HUES48 (cell line): ENCODE measurements around the gene ORM1.
"Not testable (repeated sequence)": the region's sequence is repeated elsewhere in the genome, so short reads cannot be mapped to it uniquely, and the experiment has no call there.

Source experiments
- H3K27ac ChIP-seq: one replicate; pipeline ENCODE4 v1.7.0; 2013; ENCODE audit warnings: low read depth, low read length, inconsistent platforms
- H3K27me3 ChIP-seq: 2 replicates; pipeline ENCODE4 v1.6.1; 2013; ENCODE audit warnings: mild to moderate bottlenecking, low read length; ENCODE audit not compliant: control insufficient read depth, insufficient read depth
- H3K36me3 ChIP-seq: 2 replicates; pipeline ENCODE4 v1.6.1; 2013; ENCODE audit warnings: low read length; ENCODE audit not compliant: control insufficient read depth, insufficient read depth
- H3K4me1 ChIP-seq: 2 replicates; pipeline ENCODE4 v1.6.1; 2013; ENCODE audit warnings: mild to moderate bottlenecking, low read length; ENCODE audit not compliant: control insufficient read depth, insufficient read depth
- H3K4me3 ChIP-seq: 2 replicates; pipeline ENCODE4 v1.5.1; 2013; ENCODE audit warnings: mild to moderate bottlenecking, low read depth, low read length
- H3K9ac ChIP-seq: 2 replicates; pipeline ENCODE4 v1.6.1; 2013; ENCODE audit warnings: mild to moderate bottlenecking, low read depth, low read length, moderate library complexity
- H3K9me3 ChIP-seq: 2 replicates; pipeline ENCODE4 v1.6.1; 2013; ENCODE audit warnings: low read length; ENCODE audit not compliant: control insufficient read depth, insufficient read depth

The ORM1 gene

DNA sequence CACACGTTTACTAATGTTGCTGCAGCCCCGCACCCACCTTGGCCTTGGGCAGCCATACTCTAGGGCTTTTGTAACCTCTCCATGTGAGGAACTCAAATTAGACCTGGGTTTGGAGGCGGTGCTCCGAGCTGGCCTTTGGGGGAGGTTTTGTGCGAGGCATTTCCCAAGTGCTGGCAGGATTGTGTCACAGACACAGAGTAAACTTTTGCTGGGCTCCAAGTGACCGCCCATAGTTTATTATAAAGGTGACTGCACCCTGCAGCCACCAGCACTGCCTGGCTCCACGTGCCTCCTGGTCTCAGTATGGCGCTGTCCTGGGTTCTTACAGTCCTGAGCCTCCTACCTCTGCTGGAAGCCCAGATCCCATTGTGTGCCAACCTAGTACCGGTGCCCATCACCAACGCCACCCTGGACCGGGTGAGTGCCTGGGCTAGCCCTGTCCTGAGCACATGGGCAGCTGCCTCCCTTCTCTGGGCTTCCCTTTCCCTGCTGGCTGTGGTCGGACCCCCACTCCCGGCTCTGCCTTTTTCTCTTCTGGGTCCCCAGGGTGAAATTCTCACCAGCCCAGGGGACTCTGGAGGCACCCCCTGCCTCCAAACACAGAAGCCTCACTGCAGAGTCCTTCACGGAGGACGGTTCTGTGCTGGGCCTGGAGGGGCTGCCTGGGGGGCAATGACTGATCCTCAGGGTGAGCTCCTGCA is at the start of gene ORM1:
Gene ORM1, plus strand, starts transcription at position 268 of the 701 bp plus-strand sequence. Its CDS starts 36 bp downstream, at position 304.
- not testable (repeated sequence) for H3K36me3 ChIP-seq, H3K9me3 ChIP-seq, H3K27ac ChIP-seq, H3K27me3 ChIP-seq, H3K4me1 ChIP-seq, H3K4me3 ChIP-seq, H3K9ac ChIP-seq

DNA sequence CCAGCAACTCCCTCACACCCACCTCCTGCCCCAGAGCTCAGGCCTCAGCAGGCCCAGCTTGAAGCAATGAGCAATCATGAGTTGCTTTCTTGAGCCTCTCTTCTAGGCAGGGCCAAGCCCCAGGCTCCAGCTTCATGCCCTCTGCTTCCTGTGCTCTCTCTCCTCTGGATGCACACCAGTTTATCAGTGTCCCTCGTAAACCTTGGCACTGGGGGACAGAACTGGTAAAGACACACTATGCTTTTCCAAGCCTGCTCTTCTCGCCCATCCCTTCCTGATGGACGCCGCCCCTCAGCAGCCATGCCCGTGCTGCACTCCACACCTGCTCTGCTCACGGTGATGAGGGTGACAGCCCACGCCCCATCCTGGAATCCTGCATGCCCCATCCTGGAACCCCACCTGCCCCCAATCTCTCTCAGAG is 49.4 kb upstream of the ORM1 start:
- H3K4me3 ChIP-seq = no peak overlapping the region
- no peak overlapping the region for H3K9ac ChIP-seq
- no peaks in the 10 kb centered on the region for H3K9me3 ChIP-seq
- no peaks in the 10 kb centered on the region for H3K27me3 ChIP-seq
- H3K4me1 ChIP-seq = no peaks in the 10 kb centered on the region
- H3K27ac ChIP-seq = no peak overlapping the region
- H3K36me3 ChIP-seq = no peaks in the 10 kb centered on the region; the same call in 1 of the 2 replicates

DNA sequence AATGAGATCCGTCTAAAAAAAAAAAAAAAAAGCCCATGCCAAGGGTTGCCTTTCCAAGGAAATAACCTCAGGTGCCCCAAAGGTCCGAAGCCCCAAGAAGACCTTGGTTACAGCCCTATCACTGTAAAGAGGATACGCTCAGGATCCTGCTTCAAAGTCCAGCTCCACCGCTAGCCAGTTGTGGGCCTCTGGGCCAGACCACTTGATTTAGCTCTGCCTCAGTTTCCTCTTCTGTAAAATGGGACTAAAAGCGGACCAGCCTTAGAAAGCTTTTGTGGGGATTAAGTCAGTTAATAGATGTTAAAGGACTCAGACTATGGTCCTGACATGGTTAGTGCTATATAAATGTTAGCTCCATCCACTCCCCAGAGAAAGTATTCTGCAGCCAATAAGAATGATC is 48.7 kb upstream of the ORM1 start:
- H3K27me3 ChIP-seq = no peaks in the 10 kb centered on the region
- peaks cover 6% of the 10 kb centered on the region; the same call in 1 of the 2 replicates for H3K36me3 ChIP-seq
- no peak overlapping the region for H3K4me3 ChIP-seq
- H3K27ac ChIP-seq = no peak overlapping the region
- H3K9ac ChIP-seq = no peak overlapping the region
- no peaks in the 10 kb centered on the region for H3K9me3 ChIP-seq
- H3K4me1 ChIP-seq = no peaks in the 10 kb centered on the region

DNA sequence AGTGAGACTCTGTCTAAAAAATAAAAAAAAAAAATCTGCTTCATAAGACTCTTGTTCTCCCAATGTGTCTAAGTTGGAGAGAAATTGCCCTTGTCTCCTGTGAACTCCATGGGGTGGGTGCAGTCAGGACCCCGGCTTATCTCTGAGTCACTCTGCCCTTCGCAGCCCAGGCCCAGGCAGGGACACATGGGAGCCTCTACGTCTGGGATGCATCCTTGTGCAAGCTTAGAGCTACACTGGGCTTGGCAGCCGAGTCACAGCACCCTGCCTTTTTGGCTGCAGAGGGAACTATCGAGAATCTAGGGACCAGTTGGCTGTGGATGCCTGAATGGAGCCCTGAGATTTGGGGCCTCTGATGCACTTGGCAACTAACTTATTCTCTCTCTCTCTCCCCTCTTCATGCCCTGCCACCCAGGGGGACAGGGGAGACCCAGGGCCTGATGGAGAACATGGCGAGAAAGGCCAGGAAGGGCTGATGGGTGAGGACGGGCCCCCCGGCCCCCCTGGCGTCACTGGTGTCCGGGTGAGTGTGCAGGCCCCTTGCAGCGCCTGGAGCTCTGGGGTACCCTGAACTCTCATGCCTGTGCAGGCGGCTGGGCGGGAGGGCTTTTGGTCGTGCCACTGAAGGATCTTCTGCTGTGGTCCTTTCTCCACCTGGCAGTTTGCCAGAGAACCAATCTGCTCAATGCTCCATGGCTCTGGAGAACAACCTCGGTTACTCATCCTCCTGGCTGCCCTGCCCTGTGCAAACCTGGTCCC is 47.5 kb upstream of the ORM1 start:
- Histone ChIP-seq H3K9ac (no peak overlapping the region), H3K27ac (no peak overlapping the region), H3K27me3 (no peaks in the 10 kb centered on the region), H3K4me3 (no peak overlapping the region), H3K4me1 (no peaks in the 10 kb centered on the region), H3K9me3 (no peaks in the 10 kb centered on the region), H3K36me3 (peaks cover 8% of the 10 kb centered on the region; the same call in 1 of the 2 replicates)

DNA sequence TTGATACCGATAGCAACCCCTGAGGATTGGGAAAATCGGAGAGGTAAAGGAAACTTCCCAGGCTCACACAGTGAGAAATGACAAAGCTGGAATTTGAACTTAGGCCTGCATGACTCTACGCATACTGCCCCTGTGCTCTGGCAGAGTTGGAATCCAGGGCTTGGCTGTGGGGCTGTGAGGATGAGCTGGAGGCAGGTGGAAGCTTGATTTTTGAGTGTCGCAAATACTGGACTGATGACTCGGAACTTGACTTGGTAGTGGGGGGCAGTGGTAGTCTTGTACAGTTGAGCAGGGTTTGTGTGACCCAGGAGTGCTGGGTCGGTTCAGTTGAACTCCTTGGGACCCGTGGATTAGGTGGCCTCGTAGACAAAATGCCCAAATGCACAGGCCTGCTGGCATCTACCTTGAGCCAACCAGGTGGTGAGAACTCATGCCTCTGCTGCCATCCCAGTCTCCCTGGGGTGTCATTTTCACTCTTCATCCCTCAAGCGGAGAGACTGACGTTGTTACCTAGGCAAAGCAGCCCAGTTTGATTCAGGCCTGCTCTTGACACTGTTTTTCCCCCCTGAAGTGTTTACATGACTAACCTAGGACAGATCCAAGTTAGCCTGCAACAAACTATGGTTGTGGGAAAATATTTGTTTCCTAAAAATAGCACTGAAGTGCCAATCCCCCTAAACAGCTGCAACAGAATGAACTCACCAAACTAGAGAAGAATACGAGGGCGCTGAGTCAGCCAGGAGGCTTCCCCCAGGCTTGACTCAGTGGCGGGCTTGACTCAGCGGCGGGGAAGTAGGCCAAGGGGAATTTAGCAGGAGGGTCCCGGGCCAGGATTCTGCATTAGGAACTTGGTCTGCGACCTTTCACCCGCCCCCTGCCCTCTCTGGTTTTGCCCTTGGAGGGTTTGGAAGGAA is 45.7 kb upstream of the ORM1 start:
- no peak overlapping the region for H3K9ac ChIP-seq
- H3K4me3 ChIP-seq = no peak overlapping the region
- H3K27me3 ChIP-seq = no peaks in the 10 kb centered on the region
- H3K27ac ChIP-seq = no peak overlapping the region
- H3K4me1 ChIP-seq = no peaks in the 10 kb centered on the region
- peaks cover 8% of the 10 kb centered on the region; the same call in 1 of the 2 replicates for H3K36me3 ChIP-seq
- H3K9me3 ChIP-seq = no peaks in the 10 kb centered on the region

DNA sequence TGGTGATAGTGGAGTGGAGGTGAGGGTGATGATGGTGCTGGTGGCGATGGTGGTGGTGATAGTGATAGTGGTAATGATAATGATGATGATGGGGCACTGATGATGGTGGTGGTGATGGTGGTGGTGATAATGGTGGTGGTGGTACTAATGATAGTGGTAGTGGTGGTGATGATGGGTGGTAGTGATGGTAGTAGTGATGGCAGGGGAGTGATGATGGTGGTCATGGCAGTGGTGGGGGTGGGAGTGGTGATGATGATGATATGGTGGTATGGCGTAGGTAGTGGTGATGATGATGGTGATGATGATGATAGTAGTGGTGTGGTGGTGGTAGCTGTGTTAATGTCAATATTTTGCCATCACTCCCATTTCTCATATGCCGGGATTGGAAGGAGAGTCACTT is 44.5 kb upstream of the ORM1 start:
- H3K27ac ChIP-seq = no peak overlapping the region
- H3K4me1 ChIP-seq = no peaks in the 10 kb centered on the region
- no peak overlapping the region for H3K9ac ChIP-seq
- no peaks in the 10 kb centered on the region for H3K9me3 ChIP-seq
- H3K27me3 ChIP-seq = no peaks in the 10 kb centered on the region
- peaks cover 8% of the 10 kb centered on the region; the same call in 1 of the 2 replicates for H3K36me3 ChIP-seq
- no peak overlapping the region for H3K4me3 ChIP-seq

DNA sequence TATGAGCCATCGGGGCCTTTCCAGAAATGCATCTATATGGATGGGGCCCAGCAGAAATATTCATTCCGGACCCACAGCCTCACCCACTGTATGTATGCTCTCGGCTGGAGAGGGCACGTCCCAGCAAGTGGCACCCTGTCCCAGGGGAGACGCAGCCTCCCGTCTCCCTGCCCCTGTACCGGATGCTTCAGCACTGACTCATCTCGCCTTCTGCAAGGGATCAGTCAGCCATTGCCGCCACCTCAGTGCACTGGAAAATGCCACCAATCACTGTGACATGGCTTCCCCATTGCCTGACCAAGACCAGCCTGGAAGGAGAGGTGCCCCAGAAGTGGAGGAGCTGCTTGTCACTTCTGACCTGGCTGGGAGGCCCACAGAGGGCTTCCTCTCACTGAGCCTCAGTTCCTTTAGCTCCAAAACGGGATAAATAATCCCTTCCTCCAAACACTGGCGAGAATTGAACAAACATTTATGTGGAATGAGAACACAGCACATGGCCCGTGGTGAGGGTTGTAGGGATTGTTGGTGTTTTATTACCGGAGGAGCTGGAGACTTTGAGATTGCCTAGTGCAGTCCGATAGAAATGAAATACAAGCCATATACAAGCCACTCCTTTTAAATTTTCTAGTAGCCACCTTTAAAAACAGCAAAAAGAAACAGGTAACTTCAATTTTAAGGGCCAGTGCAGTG is 43.9 kb upstream of the ORM1 start:
- no peak overlapping the region for H3K4me3 ChIP-seq
- no peaks in the 10 kb centered on the region for H3K27me3 ChIP-seq
- H3K27ac ChIP-seq = no peak overlapping the region
- no peaks in the 10 kb centered on the region for H3K4me1 ChIP-seq
- peaks cover 8% of the 10 kb centered on the region; the same call in 1 of the 2 replicates for H3K36me3 ChIP-seq
- no peaks in the 10 kb centered on the region for H3K9me3 ChIP-seq
- H3K9ac ChIP-seq = no peak overlapping the region

DNA sequence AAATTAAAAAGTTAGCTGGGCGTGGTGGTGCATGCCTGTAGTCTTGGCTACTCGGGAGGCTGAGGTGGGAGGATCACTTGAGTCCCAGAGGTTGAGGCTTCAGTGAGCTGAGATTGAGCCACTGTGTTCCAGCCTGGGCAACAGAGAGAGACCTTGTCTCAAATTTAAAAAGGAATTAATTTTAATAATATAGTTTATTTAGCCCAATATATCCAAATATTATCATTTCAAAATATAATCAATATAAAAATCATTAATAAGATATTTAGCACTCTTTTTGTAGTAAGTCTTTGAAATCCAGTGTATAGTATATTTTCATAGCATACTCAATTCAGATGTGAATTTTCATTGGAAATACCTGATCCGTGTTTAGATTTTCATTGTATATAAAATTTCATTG is 43.2 kb upstream of the ORM1 start:
- Histone ChIP-seq H3K4me1 (no peaks in the 10 kb centered on the region), H3K9ac (no peak overlapping the region), H3K4me3 (no peak overlapping the region), H3K27me3 (no peaks in the 10 kb centered on the region), H3K9me3 (no peaks in the 10 kb centered on the region), H3K27ac (no peak overlapping the region), H3K36me3 (peaks cover 9% of the 10 kb centered on the region; the same call in 1 of the 2 replicates)

DNA sequence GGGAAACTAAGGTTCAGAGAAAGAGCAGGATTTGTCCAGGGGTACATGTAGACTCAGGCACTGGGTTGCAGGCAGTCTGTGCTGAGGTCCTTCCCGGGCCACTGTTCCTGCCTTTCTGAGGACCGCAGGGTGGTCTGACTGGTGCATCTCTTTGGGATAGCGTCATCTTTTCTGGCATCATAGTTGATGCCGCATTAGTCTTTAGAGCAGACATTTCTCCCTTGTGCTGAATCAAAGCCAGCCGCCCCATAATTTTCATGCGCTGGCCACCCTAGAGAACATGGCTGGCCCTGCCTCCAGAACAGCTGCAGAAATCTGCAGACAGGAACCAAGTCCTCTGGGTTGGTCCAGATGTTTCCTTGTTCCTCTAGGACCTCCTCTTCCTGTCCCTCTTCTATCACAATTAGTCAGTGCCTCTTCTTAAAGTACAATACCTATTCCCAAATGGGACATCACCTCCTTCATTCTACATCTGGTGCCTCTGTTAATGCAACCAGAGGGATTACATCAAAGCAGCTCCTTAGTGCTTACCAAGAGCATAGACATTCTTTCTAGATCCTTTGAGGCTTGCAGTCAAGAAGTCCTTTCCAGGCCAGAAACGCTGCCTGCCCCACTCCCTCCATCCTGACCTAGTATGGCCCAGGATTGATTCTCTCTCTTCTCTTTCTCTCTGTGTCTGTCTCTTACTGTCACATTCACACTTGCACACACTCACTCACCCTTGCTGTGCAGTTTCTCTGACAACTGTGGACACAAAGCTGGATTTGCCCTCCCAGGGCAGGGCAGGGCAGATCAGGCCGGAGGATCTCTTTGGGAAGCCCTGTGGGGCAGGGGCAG is 42.0 kb upstream of the ORM1 start:
- H3K27me3 ChIP-seq = no peaks in the 10 kb centered on the region
- H3K4me1 ChIP-seq = no peaks in the 10 kb centered on the region
- no peak overlapping the region for H3K27ac ChIP-seq
- H3K9ac ChIP-seq = no peak overlapping the region
- peaks cover 12% of the 10 kb centered on the region; the same call in 1 of the 2 replicates for H3K36me3 ChIP-seq
- H3K4me3 ChIP-seq = no peak overlapping the region
- no peaks in the 10 kb centered on the region for H3K9me3 ChIP-seq
